ENCODE measurements around the gene ARHGEF26.
A peak's percentile ranks its signal among the peaks of the same experiment; 100 is the strongest.

The ARHGEF26 gene

GRCh38 chr3:154168998-154169795 lies 48.0 kb downstream of the ARHGEF26 start:
- Histone ChIP-seq H3K9ac (ENCODE audit: low read length) (no peak overlapping the region), H3K36me3 (ENCODE audit: insufficient read depth, low read length) (no peaks in the 10 kb centered on the region), H3K27ac (ENCODE audit: low read depth, low read length) (peak overlapping the region; percentile 57), H3K4me1 (ENCODE audit: insufficient read depth, low read length) (peaks cover 36% of the 10 kb centered on the region), H3K9me3 (ENCODE audit: low read length) (no peaks in the 10 kb centered on the region), H3K27me3 (ENCODE audit: control insufficient read depth in 1 of 2, insufficient read depth in 2 of 2, low read length in 2 of 2) (no peaks in the 10 kb centered on the region), H3K4me3 (ENCODE audit: low read depth in 1 of 2, low read length in 2 of 2) (no peak overlapping the region)

GRCh38 chr3:154169796-154170110 lies 48.6 kb downstream of the ARHGEF26 start:
- Histone ChIP-seq H3K36me3 (ENCODE audit: insufficient read depth, low read length) (no peaks in the 10 kb centered on the region), H3K4me1 (ENCODE audit: insufficient read depth, low read length) (peaks cover 33% of the 10 kb centered on the region), H3K9ac (ENCODE audit: low read length) (no peak overlapping the region), H3K9me3 (ENCODE audit: low read length) (no peaks in the 10 kb centered on the region), H3K27me3 (ENCODE audit: control insufficient read depth in 1 of 2, insufficient read depth in 2 of 2, low read length in 2 of 2) (no peaks in the 10 kb centered on the region), H3K27ac (ENCODE audit: low read depth, low read length) (peak overlapping the region; percentile 45), H3K4me3 (ENCODE audit: low read depth in 1 of 2, low read length in 2 of 2) (no peak overlapping the region)

DNA sequence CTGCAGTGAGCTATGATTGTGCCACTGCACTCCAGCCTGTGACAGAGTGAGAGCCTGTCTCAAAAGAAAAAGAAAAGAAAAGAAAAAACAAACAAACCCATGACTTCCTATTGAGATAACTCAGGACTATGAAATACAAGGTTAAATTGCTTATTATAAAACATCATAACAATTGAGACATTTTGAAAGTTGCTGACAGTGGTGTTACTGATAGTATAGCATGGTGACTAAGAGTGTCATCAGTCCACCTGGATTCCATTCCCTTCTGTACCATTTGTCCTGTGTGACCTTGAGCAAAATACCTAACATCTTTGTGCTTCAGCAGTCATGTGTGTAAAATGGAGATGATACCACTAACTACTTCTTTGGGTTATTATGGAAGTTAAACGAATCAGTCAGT lies 49.1 kb downstream of the ARHGEF26 start:
- no peaks in the 10 kb centered on the region for H3K36me3 ChIP-seq (ENCODE audit: insufficient read depth, low read length)
- no peaks in the 10 kb centered on the region for H3K9me3 ChIP-seq (ENCODE audit: low read length)
- H3K4me3 ChIP-seq (ENCODE audit: low read depth in 1 of 2, low read length in 2 of 2) = no peak overlapping the region
- H3K9ac ChIP-seq (ENCODE audit: low read length) = no peak overlapping the region
- H3K4me1 ChIP-seq (ENCODE audit: insufficient read depth, low read length) = peaks cover 35% of the 10 kb centered on the region
- H3K27ac ChIP-seq (ENCODE audit: low read depth, low read length) = peak overlapping the region; percentile 45
- no peaks in the 10 kb centered on the region for H3K27me3 ChIP-seq (ENCODE audit: control insufficient read depth in 1 of 2, insufficient read depth in 2 of 2, low read length in 2 of 2)

- H3K4me1 ChIP-seq (ENCODE audit: insufficient read depth, low read length) = peaks cover 42% of the 10 kb centered on the region
- H3K27ac ChIP-seq (ENCODE audit: low read depth, low read length) = no peak overlapping the region
- no peak overlapping the region for H3K9ac ChIP-seq (ENCODE audit: low read length)
- no peaks in the 10 kb centered on the region for H3K27me3 ChIP-seq (ENCODE audit: control insufficient read depth in 1 of 2, insufficient read depth in 2 of 2, low read length in 2 of 2)
- H3K36me3 ChIP-seq (ENCODE audit: insufficient read depth, low read length) = no peaks in the 10 kb centered on the region
- H3K4me3 ChIP-seq (ENCODE audit: low read depth in 1 of 2, low read length in 2 of 2) = no peak overlapping the region
- no peaks in the 10 kb centered on the region for H3K9me3 ChIP-seq (ENCODE audit: low read length)
Observed at GRCh38 chr3:154175041-154175440, 53.9 kb downstream of the ARHGEF26 start.

DNA sequence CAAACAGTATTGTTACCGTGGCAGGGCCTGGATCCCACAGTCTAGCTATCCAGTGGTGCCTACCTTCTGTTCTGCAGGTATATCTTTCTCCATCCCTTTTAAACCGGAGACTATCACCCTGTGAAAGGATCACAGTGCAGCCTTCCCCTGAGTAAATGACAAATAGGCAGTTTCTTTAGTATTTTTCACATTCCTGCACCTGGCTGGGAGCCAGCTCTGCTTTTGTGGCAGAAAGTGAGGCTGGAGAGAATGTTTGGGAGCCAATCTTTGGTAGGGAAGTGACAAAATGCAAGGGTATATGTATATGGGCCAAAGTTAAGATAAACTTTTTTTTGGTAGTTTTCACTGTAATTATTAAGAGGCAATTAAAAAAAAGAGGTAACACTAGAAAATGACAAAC lies 54.8 kb downstream of the ARHGEF26 start:
- Histone ChIP-seq H3K36me3 (ENCODE audit: insufficient read depth, low read length) (no peaks in the 10 kb centered on the region), H3K4me1 (ENCODE audit: insufficient read depth, low read length) (peaks cover 45% of the 10 kb centered on the region), H3K27me3 (ENCODE audit: control insufficient read depth in 1 of 2, insufficient read depth in 2 of 2, low read length in 2 of 2) (no peaks in the 10 kb centered on the region), H3K27ac (ENCODE audit: low read depth, low read length) (peak overlapping the region; percentile 42), H3K9me3 (ENCODE audit: low read length) (no peaks in the 10 kb centered on the region), H3K4me3 (ENCODE audit: low read depth in 1 of 2, low read length in 2 of 2) (peak overlapping the region in 1 of 2 donors; percentile 1), H3K9ac (ENCODE audit: low read length) (no peak overlapping the region)

GRCh38 chr3:154177406-154177805 lies 56.2 kb downstream of the ARHGEF26 start:
- Histone ChIP-seq H3K9me3 (ENCODE audit: low read length) (no peaks in the 10 kb centered on the region), H3K4me1 (ENCODE audit: insufficient read depth, low read length) (peaks cover 54% of the 10 kb centered on the region), H3K36me3 (ENCODE audit: insufficient read depth, low read length) (no peaks in the 10 kb centered on the region), H3K9ac (ENCODE audit: low read length) (no peak overlapping the region), H3K4me3 (ENCODE audit: low read depth in 1 of 2, low read length in 2 of 2) (no peak overlapping the region), H3K27ac (ENCODE audit: low read depth, low read length) (peak overlapping the region; percentile 24), H3K27me3 (ENCODE audit: control insufficient read depth in 1 of 2, insufficient read depth in 2 of 2, low read length in 2 of 2) (no peaks in the 10 kb centered on the region)

GRCh38 chr3:154178172-154178571 lies 57.0 kb downstream of the ARHGEF26 start:
- Histone ChIP-seq H3K9ac (ENCODE audit: low read length) (no peak overlapping the region), H3K27me3 (ENCODE audit: control insufficient read depth in 1 of 2, insufficient read depth in 2 of 2, low read length in 2 of 2) (no peaks in the 10 kb centered on the region), H3K9me3 (ENCODE audit: low read length) (no peaks in the 10 kb centered on the region), H3K27ac (ENCODE audit: low read depth, low read length) (peak overlapping the region; percentile 72), H3K4me3 (ENCODE audit: low read depth in 1 of 2, low read length in 2 of 2) (no peak overlapping the region), H3K4me1 (ENCODE audit: insufficient read depth, low read length) (peaks cover 56% of the 10 kb centered on the region), H3K36me3 (ENCODE audit: insufficient read depth, low read length) (no peaks in the 10 kb centered on the region)

DNA sequence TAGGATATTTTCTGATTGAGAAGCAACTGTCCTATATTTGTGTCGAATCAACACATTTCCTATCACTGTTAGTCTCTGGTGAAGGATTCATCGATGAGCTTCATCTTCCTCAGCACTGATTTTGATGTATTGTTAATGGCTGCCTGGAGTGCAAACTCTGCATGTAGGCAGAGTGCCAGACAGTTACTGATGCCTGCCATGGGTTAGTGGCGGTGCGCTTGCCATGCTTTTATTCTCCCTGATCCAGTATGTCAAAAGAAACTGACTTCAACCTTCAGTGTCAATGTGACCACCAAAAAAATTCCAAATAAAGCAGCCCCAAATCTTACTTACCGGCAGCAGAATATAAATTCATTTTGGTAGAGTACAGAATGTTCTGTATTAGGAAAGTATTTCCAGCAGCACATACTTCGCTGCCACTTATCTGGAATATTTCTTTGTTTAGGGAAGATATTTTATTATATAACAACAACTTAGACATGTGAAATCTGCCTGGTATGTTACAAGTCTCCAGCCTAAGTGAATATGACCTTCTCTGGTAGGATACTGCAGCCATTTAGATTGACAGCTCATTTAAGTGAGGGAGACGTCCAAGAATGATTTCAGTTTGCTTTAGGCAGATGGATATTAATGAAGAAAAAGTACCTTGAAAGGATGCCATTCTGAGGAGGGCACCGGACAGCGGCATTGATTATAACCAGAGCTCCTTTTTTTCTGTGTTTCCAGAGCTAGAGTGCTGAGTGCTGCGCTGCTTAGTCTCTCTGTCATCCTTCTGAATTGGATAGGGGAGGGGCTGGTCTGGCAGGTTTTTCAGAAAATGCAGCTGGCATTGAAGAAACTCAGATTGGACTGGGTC lies 59.9 kb downstream of the ARHGEF26 start:
- Histone ChIP-seq H3K27me3 (ENCODE audit: control insufficient read depth in 1 of 2, insufficient read depth in 2 of 2, low read length in 2 of 2) (no peaks in the 10 kb centered on the region), H3K27ac (ENCODE audit: low read depth, low read length) (peak overlapping the region; percentile 75), H3K9me3 (ENCODE audit: low read length) (no peaks in the 10 kb centered on the region), H3K4me3 (ENCODE audit: low read depth in 1 of 2, low read length in 2 of 2) (peak overlapping the region in 1 of 2 donors; percentile 2), H3K36me3 (ENCODE audit: insufficient read depth, low read length) (no peaks in the 10 kb centered on the region), H3K4me1 (ENCODE audit: insufficient read depth, low read length) (peaks cover 38% of the 10 kb centered on the region), H3K9ac (ENCODE audit: low read length) (peak overlapping the region; percentile 14)

DNA sequence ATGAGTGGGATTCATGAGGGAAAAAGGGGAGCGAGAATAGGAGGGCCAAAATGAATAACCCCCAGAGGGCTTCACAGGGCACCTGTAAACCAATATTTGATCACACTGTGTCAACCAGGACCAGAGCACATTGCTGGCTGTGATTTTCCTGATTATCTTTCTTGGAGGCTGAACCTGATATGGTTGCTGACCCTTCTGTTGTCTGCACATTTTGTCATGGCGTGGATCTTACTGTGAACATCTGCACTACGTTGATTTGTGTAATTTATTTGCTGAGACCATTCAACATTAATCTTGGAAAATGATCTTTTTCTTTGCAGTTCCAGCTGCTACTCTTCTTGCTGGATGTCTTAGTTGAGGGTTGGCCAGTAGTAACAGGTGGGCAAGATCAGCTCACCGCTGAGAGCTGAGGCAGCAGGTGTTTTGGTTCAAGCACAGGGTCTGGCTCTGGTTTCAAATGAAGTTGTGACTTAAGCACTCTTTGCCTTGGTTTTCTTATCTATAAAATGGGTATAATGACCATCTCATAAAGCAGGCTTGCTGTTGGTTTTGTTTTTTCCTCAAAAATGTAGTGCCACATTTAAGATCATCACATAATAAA lies 61.2 kb downstream of the ARHGEF26 start:
- peaks cover 26% of the 10 kb centered on the region for H3K4me1 ChIP-seq (ENCODE audit: insufficient read depth, low read length)
- H3K9me3 ChIP-seq (ENCODE audit: low read length) = no peaks in the 10 kb centered on the region
- H3K27ac ChIP-seq (ENCODE audit: low read depth, low read length) = peak overlapping the region; percentile 76
- no peaks in the 10 kb centered on the region for H3K36me3 ChIP-seq (ENCODE audit: insufficient read depth, low read length)
- no peaks in the 10 kb centered on the region for H3K27me3 ChIP-seq (ENCODE audit: control insufficient read depth in 1 of 2, insufficient read depth in 2 of 2, low read length in 2 of 2)
- H3K4me3 ChIP-seq (ENCODE audit: low read depth in 1 of 2, low read length in 2 of 2) = no peak overlapping the region
- H3K9ac ChIP-seq (ENCODE audit: low read length) = no peak overlapping the region

DNA sequence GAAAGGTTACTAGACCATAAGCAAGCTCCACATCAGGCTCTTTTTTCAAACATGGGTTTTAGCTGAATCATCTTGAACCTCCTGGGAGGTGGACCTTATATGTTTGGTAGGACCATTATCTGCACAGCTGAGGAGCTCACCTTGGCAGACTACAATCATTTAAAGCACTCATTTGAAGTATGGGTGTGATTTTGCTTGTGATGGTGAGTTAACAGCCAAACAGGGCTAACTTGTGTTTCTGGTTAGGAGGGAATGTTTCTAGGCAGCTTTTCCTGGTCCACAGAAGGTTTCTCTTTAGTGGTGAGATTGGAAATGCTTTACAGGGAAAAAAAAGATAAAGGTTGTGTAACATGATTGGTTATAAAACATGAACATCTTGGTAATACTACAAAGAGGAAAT lies 61.8 kb downstream of the ARHGEF26 start:
- H3K27ac ChIP-seq (ENCODE audit: low read depth, low read length) = peak overlapping the region; percentile 76
- no peaks in the 10 kb centered on the region for H3K27me3 ChIP-seq (ENCODE audit: control insufficient read depth in 1 of 2, insufficient read depth in 2 of 2, low read length in 2 of 2)
- no peak overlapping the region for H3K4me3 ChIP-seq (ENCODE audit: low read depth in 1 of 2, low read length in 2 of 2)
- no peaks in the 10 kb centered on the region for H3K9me3 ChIP-seq (ENCODE audit: low read length)
- no peak overlapping the region for H3K9ac ChIP-seq (ENCODE audit: low read length)
- peaks cover 4% of the 10 kb centered on the region for H3K36me3 ChIP-seq (ENCODE audit: insufficient read depth, low read length)
- H3K4me1 ChIP-seq (ENCODE audit: insufficient read depth, low read length) = peaks cover 25% of the 10 kb centered on the region

DNA sequence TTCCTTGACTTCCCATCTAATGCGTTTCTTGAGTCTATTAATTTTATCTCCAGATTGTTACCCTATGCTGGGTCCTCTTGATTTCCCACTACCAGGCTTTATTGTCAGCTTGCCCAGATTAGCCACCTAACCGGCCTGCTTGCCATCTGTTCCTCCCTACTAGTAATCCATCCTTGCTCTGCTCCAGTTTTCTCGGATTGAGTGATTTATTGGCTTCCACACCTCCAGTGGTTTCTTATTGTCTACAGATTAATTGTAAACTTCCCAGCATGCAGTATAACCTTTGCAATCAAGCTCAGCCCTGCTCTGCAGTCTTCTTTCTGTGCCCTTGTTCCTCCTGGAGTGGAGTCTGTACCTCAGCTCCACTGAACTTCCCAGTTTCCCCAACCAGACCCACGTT lies 63.4 kb downstream of the ARHGEF26 start:
- Histone ChIP-seq H3K27me3 (ENCODE audit: control insufficient read depth in 1 of 2, insufficient read depth in 2 of 2, low read length in 2 of 2) (no peaks in the 10 kb centered on the region), H3K9me3 (ENCODE audit: low read length) (no peaks in the 10 kb centered on the region), H3K9ac (ENCODE audit: low read length) (no peak overlapping the region), H3K27ac (ENCODE audit: low read depth, low read length) (no peak overlapping the region), H3K4me3 (ENCODE audit: low read depth in 1 of 2, low read length in 2 of 2) (no peak overlapping the region), H3K36me3 (ENCODE audit: insufficient read depth, low read length) (peaks cover 15% of the 10 kb centered on the region), H3K4me1 (ENCODE audit: insufficient read depth, low read length) (peaks cover 25% of the 10 kb centered on the region)

Data from muscle layer of colon (tissue), 2 donors.